ENCODE results near the gene IL26.

IL26 gene, protein sequence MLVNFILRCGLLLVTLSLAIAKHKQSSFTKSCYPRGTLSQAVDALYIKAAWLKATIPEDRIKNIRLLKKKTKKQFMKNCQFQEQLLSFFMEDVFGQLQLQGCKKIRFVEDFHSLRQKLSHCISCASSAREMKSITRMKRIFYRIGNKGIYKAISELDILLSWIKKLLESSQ

DNA sequence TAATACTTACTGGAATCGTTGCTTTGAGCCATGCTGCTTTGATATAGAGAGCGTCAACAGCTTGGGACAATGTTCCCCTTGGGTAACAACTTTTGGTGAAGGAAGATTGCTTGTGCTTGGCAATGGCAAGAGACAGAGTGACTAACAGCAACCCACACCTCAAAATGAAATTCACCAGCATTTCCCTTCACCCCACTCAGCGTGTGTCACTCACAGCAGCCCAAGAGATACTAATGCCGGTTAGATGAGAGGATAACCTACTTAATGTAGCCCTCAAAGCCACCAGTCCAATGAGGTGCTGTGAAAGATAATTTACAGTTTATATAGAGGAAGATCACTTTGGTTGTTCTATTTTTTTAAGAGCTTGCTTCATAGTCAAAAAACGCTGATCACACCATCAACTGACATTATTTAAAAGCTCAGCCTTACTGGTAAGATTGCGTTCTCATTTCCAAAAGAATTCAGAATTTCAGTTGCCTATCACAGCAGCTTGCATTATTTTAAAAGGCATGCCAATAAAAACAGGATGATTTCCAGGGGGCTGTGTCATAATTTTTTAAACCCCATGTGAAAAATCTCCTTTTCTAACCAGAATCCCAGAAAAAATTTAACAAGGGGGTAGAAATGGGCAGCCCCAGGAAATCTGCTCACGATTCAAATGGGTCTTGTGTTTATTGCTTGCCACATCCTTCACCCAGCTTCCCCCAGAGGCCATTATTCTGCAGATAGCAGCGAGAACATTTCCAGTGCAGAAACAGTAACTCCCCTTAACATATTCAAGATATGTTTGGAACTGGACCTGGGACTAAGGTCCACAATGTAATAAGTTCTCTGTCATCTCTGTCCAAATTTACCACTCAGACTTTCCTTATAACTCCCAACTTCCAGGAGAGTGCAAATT is at the start of gene IL26:
Gene IL26 (minus strand): TSS at position 235 of the 901 bp plus-strand sequence. CDS start 54 bp downstream, at position 181.
- DNase-seq (ENCODE audit: low read depth), result no peak

DNA sequence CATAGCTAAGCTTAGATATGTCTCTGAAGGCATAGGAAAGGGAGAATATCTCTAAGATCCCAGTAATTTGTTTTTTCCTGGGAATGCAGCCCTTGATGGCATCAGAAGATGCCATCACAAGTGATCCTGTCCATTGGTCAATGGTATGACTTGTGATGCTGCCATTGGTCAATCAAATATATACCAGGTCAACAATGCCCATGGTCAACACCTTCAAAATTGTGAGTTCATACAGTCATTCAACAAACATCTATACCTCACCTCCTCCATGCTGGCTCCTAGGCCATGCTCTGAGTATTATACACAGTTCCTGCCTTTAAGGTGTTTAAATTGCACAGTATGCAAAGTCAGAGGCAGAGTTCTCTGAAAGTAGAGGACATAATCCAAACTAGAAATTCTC is 47.1 kb upstream of the IL26 start:
- DNase-seq (ENCODE audit: low read depth), result no peak

DNA sequence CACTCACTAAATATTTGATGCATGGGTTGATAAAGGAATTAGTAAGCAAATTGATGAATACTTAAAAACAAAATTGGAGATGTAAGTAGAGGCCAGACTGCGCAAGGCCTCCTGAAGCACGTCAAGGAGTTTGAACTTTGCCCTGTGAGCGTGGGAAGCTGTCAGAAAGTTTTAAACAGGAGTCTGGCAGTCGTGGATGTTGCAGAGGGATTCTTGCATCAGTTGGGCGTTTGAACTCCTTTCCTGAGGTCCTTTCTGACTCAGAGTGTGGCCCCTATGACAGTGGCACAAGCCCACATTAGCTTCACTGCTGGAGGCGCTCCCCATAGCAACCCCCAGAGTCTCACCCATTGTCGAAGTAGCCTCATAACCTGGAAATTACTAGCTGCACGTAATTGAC is 45.7 kb upstream of the IL26 start:
- peak; percentile 91 for DNase-seq (ENCODE audit: low read depth)

DNA sequence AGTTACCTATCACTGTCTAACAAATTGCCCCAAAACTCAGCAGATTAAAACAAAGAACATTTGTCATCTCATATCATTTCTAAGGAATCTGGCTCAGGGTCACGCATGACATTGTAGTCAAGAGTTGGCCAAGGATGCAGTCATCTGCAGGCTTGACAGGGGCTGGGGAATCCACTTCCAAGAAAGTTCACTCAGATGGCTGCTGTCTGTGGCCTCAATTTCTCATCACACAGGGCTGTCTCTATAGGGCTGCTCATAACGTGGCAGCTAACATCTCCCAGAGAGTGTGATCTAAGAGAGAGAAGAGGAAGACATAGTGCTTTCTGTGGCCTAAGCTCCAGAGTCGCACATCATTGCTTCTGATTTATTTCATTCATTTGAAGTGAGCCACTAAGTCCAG is 44.7 kb upstream of the IL26 start:
- DNase-seq (ENCODE audit: low read depth), result no peak

DNA sequence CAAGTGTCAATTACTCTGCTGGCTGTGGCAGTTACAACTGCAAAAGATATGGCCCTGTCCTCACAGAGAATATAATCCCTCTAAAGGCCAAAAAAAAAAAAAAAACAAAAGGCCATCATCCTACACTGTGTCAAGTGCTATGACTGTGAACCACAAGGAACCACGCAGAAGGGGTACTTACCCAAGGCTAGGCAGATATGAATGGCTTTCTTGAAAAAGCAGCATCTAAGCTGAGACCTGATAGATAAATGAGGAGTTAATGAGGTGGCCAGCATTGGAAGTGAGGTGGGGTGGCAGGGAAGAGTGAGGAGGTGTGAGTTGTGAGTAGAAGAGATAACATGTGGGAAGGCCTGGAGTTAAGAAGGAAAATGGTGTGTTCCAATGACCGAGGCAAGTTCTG is 44.2 kb upstream of the IL26 start:
- DNase-seq (ENCODE audit: low read depth), result no peak

DNA sequence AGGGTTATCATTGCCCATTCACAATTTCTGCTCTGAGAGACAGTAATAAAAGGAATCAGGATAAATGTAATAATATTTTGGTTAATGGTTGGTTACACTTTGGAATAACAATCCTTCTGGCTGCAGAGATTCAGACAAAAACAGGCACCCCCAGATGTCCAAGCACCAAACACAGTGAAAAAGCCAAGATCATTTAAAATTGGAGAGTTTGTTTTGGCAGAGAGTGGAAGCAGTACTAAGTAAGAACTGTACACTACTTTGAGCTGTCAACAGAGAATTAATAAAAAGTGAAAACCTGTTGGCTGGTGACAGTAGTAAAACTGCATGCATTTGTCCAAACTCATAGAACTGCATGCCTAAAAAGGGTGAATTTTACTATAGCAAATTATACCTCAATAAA is 43.4 kb upstream of the IL26 start:
- DNase-seq (ENCODE audit: low read depth), result no peak

DNA sequence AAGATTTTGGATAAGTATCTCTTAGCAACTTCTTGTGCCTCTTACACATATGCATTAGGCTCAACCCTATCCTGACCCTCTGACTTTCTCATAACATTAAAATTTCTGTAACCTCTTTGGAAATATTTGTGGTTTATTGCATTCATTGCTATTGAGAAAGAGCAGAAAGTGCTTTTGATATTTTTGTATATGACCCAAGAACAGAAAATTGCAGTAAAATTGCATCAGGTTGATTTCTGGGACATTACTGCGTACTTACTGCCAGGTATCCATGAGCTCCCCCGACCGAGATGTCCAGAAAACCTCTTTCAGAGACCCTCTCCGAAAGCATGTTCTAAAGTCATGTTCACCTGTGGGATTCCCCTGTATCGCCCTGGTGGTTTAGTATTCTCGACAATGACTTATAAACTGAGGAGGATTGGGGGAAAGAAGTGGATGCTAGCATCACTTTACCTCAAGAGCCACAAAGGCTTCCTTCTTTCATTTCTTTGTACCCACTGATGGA is 42.3 kb upstream of the IL26 start:
- peak; percentile 93 for DNase-seq (ENCODE audit: low read depth)

DNA sequence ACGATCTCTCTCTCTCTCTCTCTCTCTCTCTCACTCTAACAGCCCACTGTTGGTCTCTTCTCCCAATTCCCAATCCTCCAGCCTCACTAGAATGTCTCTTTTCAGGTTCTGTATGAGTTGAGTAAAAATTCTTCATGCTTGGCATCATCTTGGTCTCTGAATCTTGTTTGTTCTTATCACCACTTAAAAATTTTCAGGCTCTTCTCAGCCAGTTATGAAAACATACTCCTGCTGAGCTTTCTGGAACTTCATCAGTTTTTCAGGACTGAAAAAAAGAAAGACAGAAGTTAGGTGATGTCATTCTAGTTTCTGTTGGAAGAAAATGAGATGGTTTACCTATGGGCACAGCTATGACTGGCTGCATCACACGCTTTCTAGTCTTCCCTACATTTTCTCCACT is 39.2 kb upstream of the IL26 start:
- DNase-seq (ENCODE audit: low read depth), result peak; percentile 85

DNA sequence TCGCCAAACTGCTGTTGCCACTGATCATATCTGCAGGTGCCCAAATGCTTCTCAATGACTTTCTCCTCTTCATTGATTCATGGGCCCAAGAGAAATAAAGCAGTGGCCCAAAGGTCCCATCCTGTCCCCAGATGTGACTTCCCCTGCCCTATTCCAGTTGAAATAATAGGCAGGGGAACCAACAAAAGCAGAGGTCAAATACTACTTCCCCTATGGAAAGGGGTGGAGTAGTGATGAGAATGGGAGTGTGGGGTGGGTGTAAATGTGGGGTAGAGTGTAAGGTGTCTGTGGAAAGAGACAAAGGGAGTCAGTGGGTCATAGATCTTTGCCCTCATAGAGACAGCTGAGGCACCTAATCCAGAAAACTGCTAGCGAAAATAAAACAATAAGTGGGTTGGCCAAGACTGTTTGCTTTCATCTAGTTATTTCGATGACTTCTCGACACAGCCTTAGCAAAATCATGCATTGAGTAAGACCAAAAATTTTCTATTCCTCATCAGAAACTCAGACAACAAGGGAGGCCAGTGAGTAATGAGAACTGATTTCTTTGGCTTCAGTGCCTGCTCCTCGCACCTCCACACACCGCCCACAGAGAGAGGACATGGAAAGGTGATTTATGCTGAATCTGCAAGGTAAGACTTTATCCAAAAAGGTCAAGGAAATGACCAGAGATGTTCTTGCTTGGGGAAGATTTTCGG is 38.7 kb upstream of the IL26 start:
- DNase-seq (ENCODE audit: low read depth), result peak; percentile 82

DNA sequence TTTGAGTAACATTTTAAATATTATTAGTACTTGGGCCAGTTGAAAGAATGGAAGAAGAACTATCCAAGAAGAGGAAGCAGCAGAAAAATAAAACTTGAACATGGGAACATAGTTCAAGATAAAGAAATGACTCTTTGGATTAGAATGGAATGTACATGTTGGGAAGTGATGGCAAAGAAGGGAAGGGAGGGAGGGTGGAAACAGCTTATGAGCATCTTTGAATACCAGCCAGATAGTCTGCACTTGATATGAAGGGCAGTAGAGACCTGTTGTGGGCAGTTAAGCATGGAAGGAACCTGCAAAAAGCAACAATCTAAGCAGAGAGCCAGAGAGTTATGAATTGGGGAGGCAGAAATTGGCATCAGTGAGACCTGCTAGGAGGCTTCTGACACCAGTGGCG is 37.8 kb upstream of the IL26 start:
- DNase-seq (ENCODE audit: low read depth), result peak; percentile 94

DNA sequence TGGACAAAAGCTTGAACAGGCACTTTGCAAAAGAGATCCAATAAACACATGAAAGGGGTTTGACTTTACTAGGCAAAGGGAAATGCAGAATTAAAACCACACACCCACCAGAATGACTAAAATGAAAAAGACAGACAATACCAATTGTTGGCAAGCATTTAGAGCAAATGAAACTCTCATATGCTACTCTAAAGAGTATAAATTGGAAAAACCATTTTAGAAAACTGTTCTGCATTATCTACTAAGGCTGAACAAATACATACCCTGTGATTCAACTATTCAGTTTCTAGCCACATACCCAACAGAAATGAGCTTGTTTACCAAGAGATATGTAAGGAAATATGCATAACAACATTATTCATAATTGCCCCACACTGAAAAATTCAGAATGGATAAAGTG is 36.3 kb upstream of the IL26 start:
- DNase-seq (ENCODE audit: low read depth), result peak; percentile 52

DNA sequence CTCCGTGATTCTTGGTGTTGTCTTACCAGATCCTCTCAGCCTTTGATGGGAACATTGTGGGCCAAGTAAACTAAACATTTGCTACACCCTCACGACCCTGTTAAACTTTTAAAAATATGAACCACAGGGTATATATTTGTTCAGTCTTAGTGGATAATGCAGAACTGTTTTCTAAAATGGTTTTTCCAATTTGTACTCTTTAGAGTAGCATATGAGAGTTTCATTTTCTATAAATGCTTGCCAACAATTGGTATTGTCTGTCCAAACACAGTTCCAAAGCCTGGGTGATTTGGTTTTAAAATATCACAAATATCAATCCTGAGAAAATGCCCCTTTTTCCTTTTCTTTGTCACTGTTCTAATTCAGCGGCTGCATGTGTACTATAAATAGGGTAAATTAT is 34.5 kb upstream of the IL26 start:
- DNase-seq (ENCODE audit: low read depth), result no peak

DNA sequence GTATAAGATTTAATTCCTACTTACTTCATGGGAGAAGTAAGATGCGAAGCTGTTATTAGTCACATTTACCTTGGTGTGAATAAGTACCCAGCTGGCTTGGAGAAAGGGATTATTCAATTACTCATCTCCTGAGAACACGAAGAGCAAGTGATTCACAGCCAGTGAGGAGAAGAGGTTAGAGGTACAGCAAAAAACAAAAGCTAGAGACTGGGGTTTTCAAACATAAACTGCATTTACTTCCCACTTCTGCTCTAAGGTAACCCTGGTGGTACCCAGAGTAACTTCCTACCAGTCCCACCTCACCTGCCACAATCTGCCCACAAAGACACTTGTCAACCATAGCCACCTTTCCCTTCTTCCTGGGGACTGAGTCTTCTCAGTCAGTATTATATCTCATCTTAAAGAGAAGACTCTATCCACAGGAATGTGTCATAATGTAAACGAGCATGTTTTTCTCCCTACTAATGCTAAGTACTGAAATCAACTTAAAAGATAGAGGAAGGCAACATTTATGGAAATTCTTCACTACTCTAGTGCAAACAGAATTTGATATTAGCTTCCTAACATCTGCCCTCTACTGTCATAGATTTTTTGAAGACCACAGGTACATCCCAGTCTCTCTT is 33.8 kb upstream of the IL26 start:
- DNase-seq (ENCODE audit: low read depth), result peak; percentile 94

DNA sequence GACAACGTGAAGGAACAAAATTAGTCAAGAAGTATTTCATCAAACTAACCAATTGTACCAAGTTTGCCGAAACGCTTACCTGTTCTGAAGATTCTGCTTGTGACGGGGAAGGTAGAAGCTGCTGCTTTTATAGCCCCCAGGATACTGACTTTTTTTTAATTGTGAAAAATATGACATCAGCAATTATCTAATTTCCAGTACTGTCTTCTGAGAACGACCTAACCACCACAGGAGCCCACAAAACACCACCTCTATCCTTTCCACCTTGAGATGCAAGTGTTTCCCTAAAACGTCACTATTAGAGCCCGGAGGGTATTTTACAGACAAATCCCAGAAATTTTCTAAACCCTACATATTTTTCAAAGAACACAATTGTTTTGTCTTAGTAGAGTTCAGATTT is 27.9 kb upstream of the IL26 start, which contains the start of gene IL22:
Gene IL22 (minus strand): TSS at position 101 of the 400 bp plus-strand sequence. CDS start 156 bp downstream, outside the sequence.
- DNase-seq (ENCODE audit: low read depth), result no peak

DNA sequence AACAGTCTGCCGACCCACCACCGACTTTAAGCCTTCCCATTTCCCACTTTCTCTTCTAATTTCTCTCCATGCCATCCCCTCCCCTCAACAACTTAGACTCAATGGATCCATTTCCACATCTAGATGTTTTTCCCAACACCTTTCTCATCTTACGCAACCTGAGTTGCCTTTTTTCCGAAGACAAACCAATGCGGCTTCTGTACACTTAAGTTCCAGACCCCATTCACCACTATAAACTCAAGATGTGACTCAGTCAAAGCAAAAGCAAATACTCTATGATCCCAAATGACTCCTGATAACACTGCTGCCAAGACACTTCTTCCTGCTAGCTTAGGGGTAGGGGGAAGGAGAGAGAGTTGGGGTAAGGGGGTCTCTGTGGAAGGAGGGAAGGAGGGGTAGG is 26.5 kb upstream of the IL26 start:
- DNase-seq (ENCODE audit: low read depth), result no peak

DNA sequence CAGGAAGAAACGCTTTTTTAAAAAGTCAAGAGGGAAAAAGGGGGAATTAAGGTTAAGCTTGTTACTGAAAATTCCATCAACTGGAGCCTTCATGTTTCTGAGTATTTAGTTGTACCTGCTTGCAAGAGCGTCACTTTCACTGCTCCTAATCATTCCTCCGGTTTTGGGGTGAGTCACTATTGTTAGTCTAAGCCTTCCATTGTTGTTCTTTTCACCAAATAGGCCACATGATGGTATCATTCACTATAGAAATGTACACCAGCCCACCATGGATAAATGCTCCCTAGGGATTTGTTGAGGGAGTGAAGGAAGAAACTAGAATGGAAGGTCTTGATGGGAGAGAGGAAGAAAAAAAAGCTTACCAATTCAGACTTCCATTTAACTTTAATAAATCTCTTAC is 24.8 kb upstream of the IL26 start:
- DNase-seq (ENCODE audit: low read depth), result no peak

DNA sequence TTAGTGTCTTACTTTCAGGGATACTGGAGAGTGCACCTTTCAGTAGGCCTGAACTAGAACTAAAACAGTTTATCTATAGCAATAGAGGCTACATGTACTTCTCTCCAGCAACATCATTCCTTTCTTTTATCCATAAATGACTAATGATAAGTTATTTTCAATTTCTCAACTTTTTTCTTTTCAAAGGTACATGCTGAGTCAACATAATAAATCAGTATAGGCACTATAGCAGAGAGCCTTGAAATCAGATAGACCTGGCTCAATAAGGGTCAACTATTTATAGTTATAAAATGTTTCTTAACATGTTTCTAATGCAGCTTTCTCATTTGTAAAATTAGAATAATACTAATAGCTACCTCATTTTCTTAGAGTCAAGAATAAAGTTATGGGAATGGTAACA is 22.2 kb upstream of the IL26 start:
- DNase-seq (ENCODE audit: low read depth), result no peak

DNA sequence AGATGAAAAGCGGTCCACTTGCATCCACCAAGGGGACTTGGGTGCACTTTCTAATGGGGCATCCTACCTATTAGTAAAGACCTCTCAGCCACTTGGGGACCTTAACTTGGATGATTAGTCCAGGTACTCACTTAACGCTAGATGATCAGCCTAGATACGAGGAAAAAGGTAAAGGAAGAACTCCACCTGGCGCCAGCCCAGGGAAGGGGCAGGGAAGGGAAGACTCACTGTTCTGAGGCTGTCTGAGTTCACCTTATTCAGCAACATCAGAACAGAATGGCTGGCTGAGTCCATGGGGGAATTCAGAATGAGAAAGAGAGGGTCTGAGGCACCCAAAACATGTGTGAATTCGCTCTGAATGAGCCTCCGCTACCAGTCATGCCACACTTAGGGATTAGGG is 20.7 kb upstream of the IL26 start:
- DNase-seq (ENCODE audit: low read depth), result no peak

DNA sequence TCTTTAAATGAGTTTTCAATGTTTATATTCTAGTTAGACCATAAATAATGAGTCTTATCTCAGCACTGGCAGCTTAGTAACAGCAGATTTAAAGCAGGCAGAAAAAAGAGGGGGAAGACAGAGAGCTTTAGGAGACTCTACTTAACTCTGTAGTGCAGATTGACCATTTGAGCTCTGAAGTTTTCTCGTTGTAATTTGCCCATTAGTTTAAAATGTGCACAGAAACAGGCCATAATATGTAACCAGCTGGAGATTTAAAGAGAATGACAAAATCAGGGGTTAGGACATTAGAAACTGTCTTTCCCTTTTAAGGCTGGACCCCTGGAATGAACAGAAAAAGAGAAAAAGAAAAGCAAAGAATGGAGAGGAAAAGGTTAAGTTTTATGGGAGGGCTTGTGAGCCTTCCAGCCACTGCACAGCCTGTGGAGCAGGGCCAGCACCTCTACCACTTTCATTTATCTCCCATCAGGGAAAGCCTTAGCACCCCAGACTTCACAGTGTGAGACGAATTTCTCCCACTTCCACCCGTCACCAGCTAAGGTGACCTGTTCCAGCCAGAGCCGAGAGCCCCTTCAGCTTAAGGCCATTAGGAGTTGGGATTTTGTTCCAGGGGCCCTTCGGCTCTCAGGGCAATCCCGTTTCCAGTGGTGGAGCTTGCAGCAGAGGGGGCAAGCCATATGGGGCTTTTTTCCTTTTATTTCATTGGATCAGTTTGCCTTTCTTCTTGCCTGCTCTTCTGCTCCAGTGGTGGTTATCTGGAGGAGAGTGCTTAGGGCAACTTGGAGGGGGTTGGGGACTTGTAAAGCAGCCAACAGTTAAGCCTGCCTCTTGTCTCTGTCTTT is 19.8 kb upstream of the IL26 start:
- peak; percentile 86 for DNase-seq (ENCODE audit: low read depth)

DNA sequence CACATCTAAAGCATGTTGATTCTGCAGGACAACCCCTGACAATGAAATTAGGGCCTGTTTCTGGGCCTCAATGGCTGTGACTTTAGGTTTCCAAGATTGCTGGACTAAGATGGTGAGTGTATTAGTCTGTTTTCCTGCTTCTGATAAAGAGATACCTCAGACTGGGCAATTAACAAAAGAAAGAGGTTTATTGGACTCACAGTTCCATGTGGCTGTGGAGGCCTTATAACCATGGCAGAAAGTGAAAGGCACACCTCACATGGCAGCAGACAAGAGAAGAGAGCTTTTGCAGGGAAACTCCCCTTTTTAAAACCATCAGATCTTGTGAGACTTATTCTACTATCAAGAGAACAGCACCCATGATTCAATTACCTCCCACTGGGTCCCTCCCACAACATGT is 17.2 kb upstream of the IL26 start:
- no peak for DNase-seq (ENCODE audit: low read depth)

DNA sequence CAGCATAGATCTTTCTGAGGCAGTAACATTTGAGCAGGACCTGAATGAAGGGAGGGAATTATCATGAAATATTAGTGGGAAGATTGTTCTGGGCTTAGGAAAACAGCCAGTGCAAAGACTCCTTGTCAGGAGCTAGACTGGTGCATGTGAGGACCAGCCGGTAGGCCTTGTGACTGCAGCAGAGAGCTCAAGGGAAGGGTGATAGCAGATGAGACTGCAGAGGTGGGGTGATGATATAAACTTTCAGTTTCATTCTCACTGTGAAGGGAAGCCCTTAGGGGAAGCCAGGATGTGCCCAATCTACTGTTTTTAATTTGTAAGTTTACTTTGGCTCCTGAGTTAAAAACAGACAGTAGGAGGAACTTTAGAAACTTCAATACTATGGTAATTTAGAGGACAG is 15.4 kb upstream of the IL26 start:
- DNase-seq (ENCODE audit: low read depth), result peak; percentile 57
